Activated T-cell treated with anti-CD3 and anti-CD28 coated beads for 48 hours (primary cell): ENCODE results near the gene SLC13A3.

ENCODE experiments used
- DNase-seq: peaks from one replicate; pipeline ENCODE4 v3.0.0-alpha.2; 2020; ENCODE audit warnings: low read depth

Gene SLC13A3

GRCh38 chr20:46523108-46523507 lies 128.2 kb downstream of the SLC13A3 start:
- no peak for DNase-seq

- peak; percentile 35 for DNase-seq
Measured at GRCh38 chr20:46520976-46521579, 130.2 kb downstream of the SLC13A3 start.

- DNase-seq: no peak
Measured at GRCh38 chr20:46520540-46520939, 130.7 kb downstream of the SLC13A3 start.

DNA sequence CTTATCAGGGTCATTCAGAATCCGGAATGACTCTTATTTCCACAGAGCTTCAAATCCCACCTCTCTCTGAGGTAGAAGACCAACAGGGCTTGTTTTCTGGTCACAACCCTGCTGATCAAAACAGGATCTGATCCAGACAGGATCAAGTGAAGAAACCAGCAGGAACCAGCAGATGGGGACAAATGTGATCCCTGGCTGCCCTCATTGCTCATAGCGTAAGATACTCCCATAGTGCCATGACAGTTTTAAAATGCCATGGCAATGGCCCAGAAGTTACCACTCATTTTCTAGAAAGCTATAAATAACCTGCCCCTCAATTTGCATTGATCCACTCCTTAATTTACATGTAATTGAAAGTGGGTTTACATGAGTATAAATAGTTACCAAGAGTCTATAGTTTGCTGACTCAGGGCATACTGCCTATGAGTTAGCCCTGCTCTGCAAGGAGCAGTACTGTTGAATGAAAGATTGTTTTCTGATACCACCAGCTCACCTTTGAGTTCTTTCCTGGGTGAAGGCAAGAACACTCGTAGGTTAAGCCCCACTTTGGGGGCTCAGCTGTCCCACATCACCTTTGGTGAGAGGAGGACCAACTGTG lies 131.7 kb downstream of the SLC13A3 start:
- no peak for DNase-seq

GRCh38 chr20:46512943-46513844 lies 138.1 kb downstream of the SLC13A3 start, which contains the start of gene ZNF334:
ZNF334 (minus strand) TSS chr20:46513559; CDS start chr20:46512102, 1,457 bp downstream.
- DNase-seq: peak; percentile 48

DNA sequence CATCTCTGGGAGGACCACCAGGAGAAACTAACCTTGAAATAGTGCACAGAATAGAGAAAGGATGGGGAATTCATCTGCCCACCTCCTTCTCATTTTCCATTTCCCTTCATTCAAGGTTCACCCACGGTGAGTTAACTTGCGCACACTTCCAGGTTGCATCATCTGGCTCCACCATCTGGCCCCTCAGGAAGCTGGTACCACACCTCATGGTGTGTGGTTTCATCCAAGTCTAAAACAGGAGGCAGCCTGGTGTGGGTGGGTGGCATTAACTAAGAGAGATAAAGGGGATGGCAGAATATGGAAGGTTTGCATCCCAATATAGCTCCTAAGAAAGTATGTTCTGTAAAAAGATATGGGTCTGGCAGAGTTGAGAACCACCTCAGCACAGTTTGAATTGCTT lies 141.7 kb downstream of the SLC13A3 start:
- DNase-seq: no peak
